Measurements from ENCODE around the gene PRKD3. TPM values are rescaled to one million over a fixed set of nuclear protein-coding genes. Genes with fewer than 3 reads are reported as not detected.

The PRKD3 gene
- total RNA-seq, result 29.9 TPM

DNA sequence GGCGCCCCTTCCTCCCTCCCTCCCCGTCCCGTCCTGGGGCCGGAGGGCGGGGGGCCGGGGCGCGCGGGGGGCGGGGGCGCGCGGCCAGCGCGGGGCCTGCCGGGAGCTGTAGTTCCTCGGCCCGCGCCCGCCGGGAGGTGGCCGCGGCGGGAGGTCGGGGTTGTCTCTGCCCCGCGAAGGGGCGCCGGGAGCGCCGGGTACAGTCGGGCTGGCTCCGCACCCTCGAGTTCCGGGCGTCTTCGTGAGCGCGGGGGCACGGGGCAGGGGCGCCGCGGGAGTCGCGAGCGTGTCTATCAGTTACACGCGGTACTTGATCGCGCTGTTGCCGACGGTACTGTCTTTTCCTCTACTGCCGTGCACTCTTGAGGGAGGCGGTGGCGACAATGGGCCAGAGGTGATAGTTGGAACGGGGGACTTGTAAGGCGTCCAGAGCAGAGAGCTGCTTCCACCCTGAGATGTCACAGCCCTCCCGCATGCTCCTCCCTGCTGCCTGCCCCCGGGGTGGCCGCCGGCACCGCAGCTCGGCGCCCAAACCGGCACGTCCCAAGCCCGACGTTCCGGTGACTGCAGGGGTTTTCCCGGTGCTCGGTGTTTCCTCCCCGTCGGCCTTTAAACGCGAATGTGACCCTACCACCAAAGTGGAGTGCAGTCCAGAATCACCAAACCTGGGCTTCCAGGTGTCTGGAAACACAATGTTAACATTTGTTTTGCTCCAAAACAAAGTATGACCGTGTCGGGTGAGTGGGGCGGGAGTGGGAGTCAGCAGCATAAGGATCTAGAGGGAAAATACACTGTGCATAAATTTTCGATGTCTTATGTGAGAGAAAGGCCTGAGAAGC, at the start of gene PRKD3:
Gene PRKD3 (minus strand): TSS at position 48 of the 839 bp plus-strand sequence. CDS start 8,309 bp downstream, outside the sequence.
- DNase-seq, result peak; percentile 37

DNA sequence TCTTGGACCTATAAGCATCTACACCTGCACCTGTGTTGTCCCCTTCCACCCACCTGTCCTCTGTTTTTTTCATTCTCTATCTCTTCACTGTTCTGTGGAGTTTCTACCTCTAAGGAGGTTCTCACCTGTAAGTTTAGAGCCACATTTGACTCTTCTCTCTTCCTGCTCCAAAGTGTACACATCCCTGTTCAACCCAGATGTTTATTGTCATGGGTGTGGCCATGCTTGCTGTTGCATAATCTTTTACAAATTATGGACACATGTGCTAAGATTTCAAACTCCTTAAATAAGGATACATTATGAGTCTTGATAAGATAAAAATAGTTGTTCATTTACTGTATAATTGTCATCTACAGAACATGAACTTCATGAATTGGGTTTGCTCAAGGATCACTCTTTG, 47.4 kb upstream of the PRKD3 start:
- DNase-seq, result no peak

DNA sequence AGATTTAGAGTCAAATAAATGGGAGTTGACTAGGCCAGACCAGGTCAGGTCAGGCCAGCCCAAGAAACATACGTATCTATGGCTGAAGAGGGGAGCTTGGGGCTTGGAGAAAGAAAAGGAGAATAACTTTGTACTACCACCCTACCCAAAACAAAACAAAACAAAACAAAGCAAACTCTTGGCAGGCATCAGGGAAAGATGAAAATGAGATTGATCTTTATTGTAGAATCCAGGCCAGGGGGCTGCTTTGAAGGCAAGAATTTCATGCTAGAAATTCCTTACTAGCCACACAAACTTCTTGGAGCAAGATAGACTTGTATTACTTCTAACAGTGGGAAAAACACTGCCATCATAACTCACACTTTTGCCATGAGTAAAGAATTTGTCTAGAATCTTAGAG, 46.0 kb upstream of the PRKD3 start:
- DNase-seq, result no peak

DNA sequence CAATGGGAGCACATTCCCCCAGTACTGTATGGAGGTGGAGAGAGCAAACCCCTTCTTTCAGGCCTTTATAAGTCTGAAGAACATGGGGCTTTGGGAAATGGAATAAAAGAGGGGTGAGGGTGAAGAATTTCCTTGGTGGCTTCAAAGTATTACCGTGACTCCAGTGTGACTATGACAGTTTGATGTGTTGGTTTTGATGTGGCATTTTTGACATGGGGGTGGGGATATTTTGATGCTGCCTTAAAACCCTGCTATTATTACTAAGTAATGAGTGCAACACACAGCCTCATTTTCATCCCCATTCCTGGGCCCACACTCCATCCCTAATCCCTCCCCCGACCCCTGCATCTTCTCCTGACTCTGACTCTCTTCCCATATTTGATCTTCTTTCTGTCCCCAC, 43.4 kb upstream of the PRKD3 start:
- DNase-seq, result no peak

DNA sequence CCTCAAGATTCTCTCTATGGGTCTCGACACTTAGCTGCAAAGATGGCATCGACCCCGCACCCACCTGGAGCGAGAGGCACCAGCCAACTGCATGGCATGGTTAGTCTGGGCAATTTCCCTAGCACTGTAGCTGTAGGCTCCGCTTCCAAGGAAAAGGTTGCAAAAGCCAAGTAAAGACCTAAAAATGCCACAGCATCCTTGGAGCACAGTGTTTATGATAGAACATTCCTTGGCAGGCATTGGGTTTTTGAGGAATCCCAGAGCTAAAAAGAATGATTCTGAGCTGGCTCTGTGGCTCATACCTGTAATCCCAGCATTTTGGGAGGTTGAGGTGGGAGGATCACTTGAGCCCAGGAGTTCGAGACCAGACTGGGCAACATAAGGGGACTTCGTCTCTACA, 42.7 kb upstream of the PRKD3 start:
- DNase-seq, result no peak

DNA sequence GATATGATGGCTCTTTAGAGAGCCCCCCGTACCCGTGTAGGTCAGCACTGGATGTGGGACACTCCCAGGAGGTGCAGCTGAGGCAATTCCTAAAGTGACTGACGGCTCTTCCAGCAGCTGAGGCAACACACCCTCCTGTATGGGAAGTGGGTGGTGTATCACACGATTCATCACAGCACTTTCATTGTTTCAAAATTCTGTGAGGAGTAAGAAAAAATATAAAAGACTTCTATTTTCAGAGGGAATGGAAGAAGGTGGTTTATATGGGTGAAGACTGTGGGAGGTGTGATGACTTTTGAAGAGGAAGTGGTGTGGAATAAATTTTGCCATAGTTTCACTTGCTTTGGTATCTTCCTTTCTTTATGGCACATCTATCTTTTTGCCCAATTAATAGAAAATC, 42.1 kb upstream of the PRKD3 start:
- no peak for DNase-seq

DNA sequence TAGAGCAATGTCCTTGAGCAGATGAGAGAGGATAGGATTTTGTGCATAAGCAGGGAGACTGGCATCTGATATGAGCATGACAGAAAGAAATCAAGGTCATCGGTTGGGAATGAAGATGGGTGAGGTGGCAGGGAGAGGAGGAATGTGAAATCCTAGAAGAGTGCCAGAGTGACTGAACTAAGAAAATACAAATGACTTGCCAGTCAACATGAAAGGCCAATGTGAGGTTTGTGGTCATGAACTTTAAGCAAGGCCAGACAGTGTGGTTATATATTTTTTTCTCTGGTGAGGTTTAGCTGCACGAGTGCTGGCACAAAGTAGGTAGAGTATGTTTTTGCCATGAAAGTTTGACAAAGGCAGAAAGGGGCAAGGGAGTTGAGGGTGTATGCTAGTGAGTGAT, 41.0 kb upstream of the PRKD3 start:
- no peak for DNase-seq

DNA sequence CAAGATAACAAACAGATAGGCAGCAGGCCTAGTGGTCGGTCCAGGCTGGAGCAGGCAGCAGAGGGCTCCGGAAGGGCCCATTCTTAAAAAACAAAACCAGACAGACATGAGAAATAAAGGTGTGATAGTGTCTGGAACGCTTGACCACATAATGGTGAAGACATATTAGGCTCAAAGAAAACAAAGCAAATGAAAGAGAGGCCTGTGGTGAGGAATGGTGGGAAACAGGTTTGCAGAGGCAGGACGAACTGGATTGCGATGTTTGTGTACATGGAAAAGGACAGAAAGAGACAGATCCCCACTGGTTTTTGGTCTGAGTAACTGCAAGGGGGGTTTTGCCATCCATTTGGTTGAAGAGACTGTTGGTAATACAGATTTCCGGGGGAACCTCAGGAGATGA, 39.7 kb upstream of the PRKD3 start:
- no peak for DNase-seq

DNA sequence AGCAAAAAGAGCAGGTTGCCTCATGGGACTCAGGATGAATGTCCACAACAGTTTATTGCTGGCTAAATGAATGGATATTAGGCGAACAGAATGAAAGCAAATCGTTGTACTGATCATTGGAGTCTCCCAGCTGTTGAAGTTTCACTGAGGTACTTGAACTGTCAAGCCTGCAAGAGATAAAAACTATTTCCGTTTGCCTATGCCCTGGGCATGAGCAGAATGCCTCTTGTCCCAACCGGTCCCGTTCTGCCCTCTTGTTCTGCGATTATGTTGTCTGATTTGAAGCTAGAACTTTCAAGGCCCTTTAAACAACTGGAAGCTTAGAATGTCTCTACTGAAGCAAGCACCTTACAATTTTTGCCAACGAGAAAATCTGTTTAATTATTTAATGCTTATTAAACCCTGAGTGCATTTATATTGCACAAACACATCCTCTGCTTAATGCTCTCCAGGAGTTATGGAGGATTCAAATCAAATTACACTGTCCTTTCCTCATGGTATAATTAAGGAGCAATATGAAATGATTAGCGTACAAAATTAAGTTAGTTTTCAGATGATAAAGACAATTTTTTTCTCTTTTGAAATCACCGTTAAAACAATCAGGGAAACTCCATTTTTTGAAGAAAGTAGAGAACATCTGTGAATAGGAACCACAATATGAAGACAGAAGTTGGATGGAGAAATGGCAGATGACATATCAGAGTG, 37.5 kb upstream of the PRKD3 start:
- no peak for DNase-seq

DNA sequence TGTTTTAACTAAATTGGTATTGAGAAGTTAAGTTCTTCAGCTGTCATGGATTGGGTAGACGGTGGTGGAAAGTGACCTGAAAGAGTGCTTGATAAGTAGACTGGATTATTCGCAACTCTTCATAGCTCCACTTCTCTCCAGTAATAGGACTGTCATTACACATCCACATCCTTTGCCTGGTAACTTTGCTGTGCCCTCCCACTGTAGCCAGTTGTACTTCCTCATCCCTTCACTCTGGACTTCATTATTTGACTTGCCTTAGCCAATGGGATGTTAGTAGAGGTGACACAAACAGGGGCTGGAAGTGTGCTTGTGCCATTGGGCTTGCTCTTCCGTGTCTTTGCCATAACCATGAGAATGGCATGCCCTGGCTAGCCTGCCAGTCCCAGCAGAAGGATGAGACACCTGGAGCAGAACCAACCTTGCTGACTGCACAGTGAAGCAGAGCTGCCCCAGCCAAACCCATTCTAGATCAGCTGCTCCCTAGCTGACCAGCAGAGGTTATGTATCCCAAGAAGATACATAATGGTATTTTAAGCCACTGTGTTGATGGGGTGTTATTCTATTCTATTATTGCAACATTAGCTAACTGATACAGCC, 36.7 kb upstream of the PRKD3 start:
- DNase-seq, result no peak

DNA sequence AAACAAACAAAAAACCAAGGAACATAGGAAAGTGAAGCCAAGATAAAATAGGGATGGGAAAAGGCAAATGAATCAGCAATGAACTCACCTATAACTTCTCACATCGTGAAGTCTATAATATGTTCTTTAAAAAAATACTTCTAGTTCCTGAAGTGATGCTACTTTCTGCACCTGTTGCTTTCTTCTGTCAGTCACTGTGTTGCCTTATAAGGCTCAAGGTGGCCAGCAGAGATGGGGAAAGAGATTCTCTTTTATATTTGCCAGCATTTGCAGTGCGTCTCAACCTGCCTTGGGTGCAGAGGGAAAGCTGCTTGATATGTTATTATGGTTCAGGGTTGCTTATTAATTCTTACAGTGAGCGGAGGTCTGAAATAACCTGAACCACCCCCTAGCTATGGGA, 33.8 kb upstream of the PRKD3 start:
- no peak for DNase-seq

DNA sequence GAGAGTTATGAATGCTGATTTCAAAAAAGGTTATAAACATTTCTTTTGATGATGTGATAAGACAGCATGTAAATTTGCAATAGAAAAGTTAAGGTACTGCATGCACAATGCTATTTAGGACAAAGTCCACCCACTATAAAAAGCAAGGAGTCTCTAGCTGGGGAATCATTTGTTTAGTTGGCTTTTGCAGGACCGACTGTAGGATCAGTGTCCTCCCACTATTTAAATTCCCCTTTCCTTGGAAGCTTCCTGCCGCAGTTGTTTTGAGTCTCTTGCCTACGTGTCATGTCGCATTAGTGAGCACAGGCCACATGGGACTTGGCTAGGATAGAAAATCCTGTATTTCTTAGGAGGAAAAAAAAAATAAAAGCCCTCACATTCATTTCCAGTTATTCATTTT, 32.9 kb upstream of the PRKD3 start:
- no peak for DNase-seq

DNA sequence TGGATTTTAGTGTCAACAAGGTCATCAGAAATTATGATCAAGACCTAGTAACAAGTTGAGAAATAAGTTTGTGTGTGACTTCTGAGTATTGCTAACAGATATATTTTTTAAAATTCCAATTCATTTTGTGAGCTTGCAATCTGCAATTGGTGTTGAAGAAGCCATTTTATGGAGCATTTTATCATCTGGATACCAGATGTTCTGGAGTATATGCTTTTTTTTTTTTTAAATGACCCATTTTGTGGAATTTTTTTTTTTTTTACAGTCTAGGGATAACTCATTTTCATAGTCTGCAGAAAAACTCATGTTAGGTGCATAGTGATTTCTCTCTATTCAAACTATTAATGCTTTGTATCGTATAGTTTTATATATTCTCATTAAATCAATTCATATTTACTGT, 32.4 kb upstream of the PRKD3 start:
- DNase-seq, result no peak

DNA sequence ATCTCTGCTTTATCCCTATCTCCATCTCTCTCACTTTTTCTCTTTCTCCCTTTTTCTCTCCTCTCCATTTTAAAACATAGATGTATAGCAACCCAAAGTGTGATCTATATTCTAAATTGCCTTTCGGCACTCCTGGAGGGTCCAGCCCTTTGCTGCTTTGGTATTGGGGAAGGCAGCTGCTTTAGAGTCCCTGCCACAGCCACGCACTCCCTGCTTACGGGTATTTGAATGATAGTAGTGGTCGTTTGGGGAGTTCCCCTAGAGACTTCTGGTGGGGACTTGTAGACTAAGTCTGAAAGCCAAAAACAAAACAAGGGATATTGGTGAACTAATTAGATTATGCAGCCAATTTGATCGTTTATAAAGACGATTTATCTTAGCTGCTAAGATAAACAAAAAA, 31.7 kb upstream of the PRKD3 start:
- DNase-seq, result no peak

DNA sequence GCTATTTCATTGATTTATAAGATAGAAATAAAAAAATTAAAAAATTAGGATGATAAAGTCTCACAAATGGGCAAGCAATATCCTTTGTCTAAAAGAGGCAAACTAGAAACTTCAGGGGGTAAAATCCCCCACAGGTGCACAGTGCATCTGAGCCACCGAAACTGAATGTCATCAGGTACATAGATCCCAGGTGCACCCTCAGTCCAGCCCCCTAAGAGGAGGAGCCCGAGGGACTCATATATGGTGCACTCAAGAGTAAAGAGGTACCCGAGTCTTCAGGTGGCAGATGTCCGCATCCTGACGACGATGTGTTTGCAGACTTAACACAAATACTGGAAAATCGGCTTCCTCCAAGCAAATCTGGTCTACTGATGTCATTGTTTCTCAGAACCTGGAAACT, 31.1 kb upstream of the PRKD3 start:
- DNase-seq, result no peak

DNA sequence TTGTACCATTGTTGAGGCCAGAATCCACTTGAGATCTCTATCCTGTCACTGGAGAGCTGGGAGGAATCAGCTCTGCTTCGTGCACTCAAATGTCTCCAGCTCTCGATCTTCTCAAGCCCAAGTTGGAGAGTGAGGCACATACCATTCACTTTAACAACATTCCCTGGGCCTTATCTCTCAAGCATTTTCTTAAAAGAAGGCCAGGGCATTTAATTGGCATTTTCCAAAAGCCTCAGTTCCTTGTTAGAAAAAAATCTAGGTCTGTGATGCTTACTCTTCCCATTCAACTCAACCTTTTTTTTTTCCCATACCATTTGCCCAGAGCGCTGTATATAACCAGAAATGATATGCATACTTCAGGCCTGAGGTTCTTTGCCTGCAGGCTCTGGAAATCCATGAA, 29.9 kb upstream of the PRKD3 start:
- no peak for DNase-seq

DNA sequence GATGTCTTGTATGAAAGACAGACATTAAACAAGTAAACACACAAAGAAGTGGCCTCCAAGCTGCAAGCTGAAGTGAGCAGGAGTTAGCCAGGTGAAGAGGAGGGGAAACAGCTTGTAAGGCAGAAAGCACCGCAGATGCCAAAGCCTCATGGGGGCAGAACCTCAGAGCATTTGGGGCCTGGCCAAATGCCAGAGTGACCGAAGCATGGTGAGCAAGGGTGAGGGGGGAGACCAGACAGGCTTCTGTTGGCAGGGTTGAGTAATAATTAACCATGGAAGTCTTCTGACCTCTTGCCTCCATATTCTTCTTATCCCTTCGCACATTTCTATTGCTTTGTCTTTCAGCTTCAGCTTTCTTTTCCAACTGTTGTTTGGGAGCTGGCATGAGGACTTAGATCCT, 25.4 kb upstream of the PRKD3 start:
- no peak for DNase-seq

DNA sequence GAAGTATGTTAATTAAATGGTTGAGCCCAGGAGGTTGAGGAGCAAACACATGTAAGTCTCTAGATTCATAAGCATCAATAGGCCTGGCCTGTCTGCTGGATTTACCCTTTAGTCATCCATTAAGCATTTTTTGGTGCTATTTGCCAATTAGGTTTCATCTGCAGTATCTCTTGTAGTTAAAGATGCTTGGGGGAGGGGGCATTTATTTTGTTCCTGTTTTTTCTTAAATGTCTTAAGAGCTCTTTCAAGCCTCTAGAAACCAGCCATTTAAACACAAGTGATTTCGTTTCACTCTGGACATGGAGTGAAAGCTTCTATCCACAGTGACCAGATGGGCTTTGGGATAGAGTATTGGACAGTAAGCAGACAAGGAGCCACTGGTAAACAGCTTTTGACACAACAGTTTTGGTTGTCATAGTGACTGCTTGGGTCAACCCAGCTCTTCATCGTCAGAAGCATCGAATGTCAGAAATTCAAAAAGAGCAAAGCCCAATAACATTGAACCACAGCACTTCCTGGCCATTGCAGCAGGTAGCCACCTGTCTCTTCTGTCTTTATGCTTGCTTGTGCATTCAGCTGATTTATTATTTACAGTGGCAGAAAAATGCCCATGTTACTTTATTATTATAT, 24.7 kb upstream of the PRKD3 start:
- no peak for DNase-seq

DNA sequence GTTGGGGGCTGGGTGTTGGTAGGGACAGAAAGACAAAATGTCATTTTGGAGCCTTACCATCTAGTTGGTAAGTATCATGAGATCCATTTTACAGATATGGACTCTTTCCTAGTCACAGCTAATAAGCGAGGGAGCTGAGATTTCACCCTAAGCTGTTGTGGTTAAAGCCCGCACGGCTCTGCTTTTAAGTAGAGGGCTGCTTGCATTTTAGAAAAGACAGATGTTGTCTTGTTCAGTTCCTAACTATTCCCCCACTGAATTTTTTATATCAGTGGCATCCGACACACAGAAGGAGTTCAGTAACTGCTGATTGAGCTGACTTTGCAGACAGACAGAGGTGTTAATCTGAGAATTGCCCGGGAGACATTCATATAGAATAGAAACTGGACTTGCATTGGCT, 23.5 kb upstream of the PRKD3 start:
- DNase-seq, result no peak

DNA sequence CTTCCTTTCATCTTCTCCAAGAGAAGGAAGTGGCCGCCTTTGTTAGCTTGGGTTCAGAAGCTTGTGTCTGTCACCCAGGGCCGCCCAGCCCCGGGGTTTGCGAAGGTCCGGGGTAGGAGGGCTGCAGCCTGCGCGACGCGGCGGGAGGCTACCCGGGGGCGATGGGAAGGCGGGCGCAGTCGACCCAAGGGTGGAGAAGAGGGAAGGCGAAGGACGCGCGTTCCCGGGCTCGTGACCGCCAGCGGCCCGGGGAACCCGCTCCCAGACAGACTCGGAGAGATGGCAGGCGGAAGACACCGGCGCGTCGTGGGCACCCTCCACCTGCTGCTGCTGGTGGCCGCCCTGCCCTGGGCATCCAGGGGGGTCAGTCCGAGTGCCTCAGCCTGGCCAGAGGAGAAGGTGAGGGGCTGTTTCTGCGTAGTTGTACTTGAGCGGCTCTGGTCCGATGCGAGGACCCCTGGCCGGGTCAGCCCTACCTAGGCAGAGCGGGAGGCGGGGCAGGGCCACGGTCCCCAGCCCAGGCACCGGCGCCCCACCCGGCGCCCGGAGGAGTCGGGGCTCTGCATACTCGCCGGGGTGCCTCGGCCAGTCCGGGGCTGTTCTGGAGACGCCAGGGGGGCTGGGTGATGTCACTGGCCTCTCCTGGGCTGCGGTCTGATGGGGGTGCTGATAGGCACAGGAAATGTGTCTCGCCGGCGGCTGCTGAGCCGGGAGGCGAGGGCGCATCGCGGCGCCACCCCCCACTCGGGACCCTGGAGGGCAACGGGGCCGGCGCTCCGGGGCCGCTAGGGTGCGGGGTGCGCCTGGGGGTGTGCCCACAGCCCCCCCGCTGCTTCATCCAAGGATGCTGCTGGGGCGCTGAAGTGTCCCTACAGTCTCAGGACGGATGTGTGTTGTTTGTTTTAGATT, 20.1 kb upstream of the PRKD3 start, which contains the start of gene QPCT:
Gene QPCT (plus strand): TSS at position 178 of the 909 bp plus-strand sequence. CDS start 102 bp downstream, at position 280.
- no peak for DNase-seq

DNA sequence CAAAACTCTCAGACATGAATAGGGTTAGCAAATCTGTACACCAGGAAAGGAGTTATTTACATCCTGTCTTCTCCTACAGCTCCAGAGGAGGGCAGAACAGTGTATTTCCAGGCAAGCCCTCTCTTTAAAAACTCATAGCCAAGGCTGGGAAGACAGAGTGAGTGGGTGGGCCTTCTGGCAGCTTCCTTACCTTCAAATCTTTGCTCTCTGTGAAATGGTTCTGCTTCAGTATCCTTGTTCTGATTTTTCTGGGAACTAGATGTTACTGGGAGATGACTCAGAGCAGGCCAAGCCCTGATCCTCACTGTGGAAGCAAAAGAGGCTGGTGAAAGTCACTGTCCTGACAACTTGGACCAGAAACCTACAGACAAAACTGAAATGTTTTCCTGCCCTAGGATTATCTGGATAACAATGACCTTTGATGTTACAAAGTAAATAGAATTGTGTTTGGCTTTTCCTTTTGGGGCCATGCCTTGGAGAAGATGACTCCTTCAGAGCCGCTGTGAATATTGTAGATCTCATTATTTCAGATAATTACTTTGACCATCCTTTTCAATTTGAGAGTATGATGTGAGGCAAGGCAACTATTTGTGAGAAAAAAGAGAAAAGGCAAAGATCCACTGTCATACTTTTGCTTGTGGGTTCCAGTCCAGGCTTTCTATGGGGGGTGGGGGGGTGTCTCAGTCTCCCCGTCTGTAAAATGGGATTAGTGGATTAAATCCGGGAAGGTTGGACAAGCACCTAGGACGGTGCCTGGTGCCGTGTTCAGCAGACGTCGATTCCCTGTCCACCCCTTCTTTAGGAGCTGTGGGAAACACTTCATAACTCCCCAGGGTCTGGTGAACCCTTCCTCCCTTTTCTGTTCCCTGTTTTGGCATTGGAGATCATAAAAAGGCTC, 19.2 kb upstream of the PRKD3 start:
- DNase-seq, result no peak
